ENCODE measurements around the gene RNU6-9. TPM values are rescaled to one million over a fixed set of nuclear protein-coding genes. Genes with fewer than 3 reads are reported as not detected.

RNU6-9 gene
- total RNA-seq, 1 donor from 2014 or later, result not detected

GRCh38 chr19:882871-883497, 10.3 kb upstream of the RNU6-9 start:
- H3K9me3 Mint-ChIP-seq (ENCODE audit: unreplicated experiment), result no peaks in the 10 kb centered on the region
- peaks cover 7% of the 10 kb centered on the region for H3K36me3 ChIP-seq (ENCODE audit: insufficient read depth, low read length)

GRCh38 chr19:883661-884211, 9.5 kb upstream of the RNU6-9 start:
- H3K4me3 ChIP-seq (ENCODE audit: insufficient read depth, low read depth, low read length), result no peak overlapping the region
- no peak overlapping the region for H3K4me2 ChIP-seq (ENCODE audit: low read length)
- no peak overlapping the region for H3K4me3 Mint-ChIP-seq (ENCODE audit: unreplicated experiment)
- no peak for TF ChIP-seq EZH2 (IDR thresholded peaks at IDR 0.05; ENCODE audit: insufficient read depth, low read length)
- TF ChIP-seq, protein P1, sequence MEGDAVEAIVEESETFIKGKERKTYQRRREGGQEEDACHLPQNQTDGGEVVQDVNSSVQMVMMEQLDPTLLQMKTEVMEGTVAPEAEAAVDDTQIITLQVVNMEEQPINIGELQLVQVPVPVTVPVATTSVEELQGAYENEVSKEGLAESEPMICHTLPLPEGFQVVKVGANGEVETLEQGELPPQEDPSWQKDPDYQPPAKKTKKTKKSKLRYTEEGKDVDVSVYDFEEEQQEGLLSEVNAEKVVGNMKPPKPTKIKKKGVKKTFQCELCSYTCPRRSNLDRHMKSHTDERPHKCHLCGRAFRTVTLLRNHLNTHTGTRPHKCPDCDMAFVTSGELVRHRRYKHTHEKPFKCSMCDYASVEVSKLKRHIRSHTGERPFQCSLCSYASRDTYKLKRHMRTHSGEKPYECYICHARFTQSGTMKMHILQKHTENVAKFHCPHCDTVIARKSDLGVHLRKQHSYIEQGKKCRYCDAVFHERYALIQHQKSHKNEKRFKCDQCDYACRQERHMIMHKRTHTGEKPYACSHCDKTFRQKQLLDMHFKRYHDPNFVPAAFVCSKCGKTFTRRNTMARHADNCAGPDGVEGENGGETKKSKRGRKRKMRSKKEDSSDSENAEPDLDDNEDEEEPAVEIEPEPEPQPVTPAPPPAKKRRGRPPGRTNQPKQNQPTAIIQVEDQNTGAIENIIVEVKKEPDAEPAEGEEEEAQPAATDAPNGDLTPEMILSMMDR (IDR thresholded peaks at IDR 0.05; ENCODE audit: insufficient read depth, low read depth, low read length), result no peak
- H3K27me3 Mint-ChIP-seq (ENCODE audit: low read depth, unreplicated experiment), result no peaks in the 10 kb centered on the region
- H3K9me3 ChIP-seq (ENCODE audit: insufficient read depth, low read depth, low read length), result no peaks in the 10 kb centered on the region
- no peak overlapping the region for H3K27ac Mint-ChIP-seq (ENCODE audit: unreplicated experiment)
- no peaks in the 10 kb centered on the region for H3K9me3 Mint-ChIP-seq (ENCODE audit: unreplicated experiment)
- peaks cover 7% of the 10 kb centered on the region for H3K36me3 ChIP-seq (ENCODE audit: insufficient read depth, low read length)
- H3K4me1 ChIP-seq (ENCODE audit: insufficient read depth, low read length), result no peaks in the 10 kb centered on the region
- no peak overlapping the region for H2AFZ ChIP-seq (ENCODE audit: low read depth, low read length)
- FAIRE-seq (no peak), DNase-seq (ENCODE audit: low read depth) (no peak)
- H3K27me3 ChIP-seq (ENCODE audit: insufficient read depth, low read length), result no peaks in the 10 kb centered on the region
- H3K4me1 Mint-ChIP-seq (ENCODE audit: low read depth, unreplicated experiment), result no peaks in the 10 kb centered on the region
- H4K20me1 ChIP-seq (ENCODE audit: insufficient read depth, low read length), result peaks cover 11% of the 10 kb centered on the region
- no peak overlapping the region for H3K27ac ChIP-seq (ENCODE audit: low read depth, low read length)
- peaks cover 14% of the 10 kb centered on the region for H3K36me3 Mint-ChIP-seq (ENCODE audit: low read depth, unreplicated experiment)
- H3K9ac ChIP-seq (ENCODE audit: low read length), result no peak overlapping the region
- H3K79me2 ChIP-seq (ENCODE audit: insufficient read depth, low read length), result no peaks in the 10 kb centered on the region

More at GRCh38 chr19:882871-883497, 10.3 kb upstream of the RNU6-9 start:
- Histone ChIP-seq H3K9me3 (ENCODE audit: insufficient read depth, low read depth, low read length) (no peaks in the 10 kb centered on the region), H2AFZ (ENCODE audit: low read depth, low read length) (no peak overlapping the region), H3K9ac (ENCODE audit: low read length) (no peak overlapping the region), H3K4me1 (ENCODE audit: insufficient read depth, low read length) (no peaks in the 10 kb centered on the region), H3K27me3 (ENCODE audit: insufficient read depth, low read length) (no peaks in the 10 kb centered on the region), H3K79me2 (ENCODE audit: insufficient read depth, low read length) (no peaks in the 10 kb centered on the region), H3K27ac (ENCODE audit: low read depth, low read length) (no peak overlapping the region), H3K4me2 (ENCODE audit: low read length) (no peak overlapping the region), H3K4me3 (ENCODE audit: insufficient read depth, low read depth, low read length) (no peak overlapping the region), H4K20me1 (ENCODE audit: insufficient read depth, low read length) (peaks cover 11% of the 10 kb centered on the region)
- peaks cover 14% of the 10 kb centered on the region for H3K36me3 Mint-ChIP-seq (ENCODE audit: low read depth, unreplicated experiment)
- no peaks in the 10 kb centered on the region for H3K4me1 Mint-ChIP-seq (ENCODE audit: low read depth, unreplicated experiment)
- TF ChIP-seq, protein P1 (IDR thresholded peaks at IDR 0.05; ENCODE audit: insufficient read depth, low read depth, low read length), result no peak
- no peak for TF ChIP-seq EZH2 (IDR thresholded peaks at IDR 0.05; ENCODE audit: insufficient read depth, low read length)
- H3K27ac Mint-ChIP-seq (ENCODE audit: unreplicated experiment), result no peak overlapping the region
- FAIRE-seq (no peak), DNase-seq (ENCODE audit: low read depth) (no peak)
- H3K27me3 Mint-ChIP-seq (ENCODE audit: low read depth, unreplicated experiment), result no peaks in the 10 kb centered on the region
- H3K4me3 Mint-ChIP-seq (ENCODE audit: unreplicated experiment), result no peak overlapping the region
